Liver (tissue), 9 donors: ENCODE results near the gene ORMDL3. TPM values are rescaled to one million over a fixed set of nuclear protein-coding genes. Genes with fewer than 3 reads are reported as not detected.
A peak's percentile ranks its signal among the peaks of the same experiment; 100 is the strongest.

Experiments
- DNase-seq: peaks from one replicate; pipeline ENCODE4 v3.0.0-alpha.2; 2017; ENCODE audit warnings: low spot score
- H3K27ac ChIP-seq, 2 donors: one replicate each; pipeline ENCODE4 v1.7.0; 2013; ENCODE audit warnings: inconsistent platforms in 2 of 2, low read length in 2 of 2, control low read depth in 1 of 2, low read depth in 1 of 2, mild to moderate bottlenecking in 1 of 2
- H3K27me3 ChIP-seq, 4 donors: one replicate each; pipeline versions ENCODE4 v1.6.1 to v1.7.0; 2013; ENCODE audit warnings: low read length in 3 of 4, inconsistent platforms in 1 of 4, mild to moderate bottlenecking in 1 of 4, moderate library complexity in 1 of 4; ENCODE audit not compliant: control insufficient read depth in 4 of 4, insufficient read depth in 4 of 4
- H3K36me3 ChIP-seq, 4 donors: one replicate each; pipeline versions ENCODE4 v1.6.1 to v1.7.0; 2013; ENCODE audit warnings: low read length in 3 of 4, mild to moderate bottlenecking in 3 of 4, low read depth in 1 of 4, moderate library complexity in 1 of 4; ENCODE audit not compliant: control insufficient read depth in 4 of 4, insufficient read depth in 3 of 4
- H3K4me1 ChIP-seq, 4 donors: one replicate each; pipeline versions ENCODE4 v1.6.1 to v1.7.0; 2013; ENCODE audit warnings: low read length in 3 of 4, mild to moderate bottlenecking in 3 of 4, moderate library complexity in 1 of 4; ENCODE audit not compliant: control insufficient read depth in 4 of 4, insufficient read depth in 4 of 4
- H3K4me3 ChIP-seq, 3 donors: one replicate each; pipeline versions ENCODE4 v1.6.1 to v1.7.0; 2013; ENCODE audit warnings: low read length in 3 of 3, control low read depth in 1 of 3, low read depth in 1 of 3, mild to moderate bottlenecking in 1 of 3
- H3K9ac ChIP-seq, 2 donors: one replicate each; pipeline ENCODE4 v1.7.0; 2013; ENCODE audit warnings: low read length in 2 of 2, mild to moderate bottlenecking in 2 of 2, moderate library complexity in 2 of 2, control low read depth in 1 of 2, low read depth in 1 of 2
- H3K9me3 ChIP-seq, 4 donors: one replicate each; pipeline versions ENCODE4 v1.6.1 to v1.7.0; 2013; ENCODE audit warnings: low read length in 3 of 4; ENCODE audit not compliant: control insufficient read depth in 4 of 4
- ATF3 ChIP-seq: IDR thresholded peaks from 2 replicates; pipeline ENCODE4 v1.6.1; 2016; ENCODE audit warnings: antibody characterized with exemption
- CTCF ChIP-seq: fragments of 150-350 bp; IDR thresholded peaks from 2 replicates; pipeline ENCODE4 v1.5.1; 2017; ENCODE audit warnings: improper control_type of control experiment, low read depth, low read length; ENCODE audit not compliant: missing input control
- EGR1 ChIP-seq, 2 donors: IDR thresholded peaks; 2 replicates each; pipeline ENCODE4 v1.6.1; 2016 to 2018; ENCODE audit warnings: antibody characterized with exemption in 2 of 2, low read depth in 2 of 2
- FOXA1 ChIP-seq: IDR thresholded peaks from 2 replicates; pipeline ENCODE4 v1.6.1; 2016; ENCODE audit warnings: antibody characterized with exemption
- FOXA2 ChIP-seq: IDR thresholded peaks from 2 replicates; pipeline ENCODE4 v1.6.1; 2016; ENCODE audit warnings: antibody characterized with exemption
- GABPA ChIP-seq, 2 donors: IDR thresholded peaks in 1 of 2; conservative IDR thresholded peaks in 1 of 2; 2 replicates each; pipeline ENCODE4 v1.6.1; 2016; ENCODE audit warnings: antibody characterized with exemption in 2 of 2, mild to moderate bottlenecking in 1 of 2, moderate library complexity in 1 of 2
- HNF4A ChIP-seq, 2 donors: conservative IDR thresholded peaks; 2 replicates each; pipeline ENCODE4 v1.6.1; 2016; ENCODE audit warnings: antibody characterized with exemption in 2 of 2, mild to moderate bottlenecking in 2 of 2
- HNF4G ChIP-seq: IDR thresholded peaks from 2 replicates; pipeline ENCODE4 v1.6.1; 2016; ENCODE audit warnings: antibody characterized with exemption
- JUND ChIP-seq, 2 donors: IDR thresholded peaks; 2 replicates each; pipeline ENCODE4 v1.6.1; 2016; ENCODE audit warnings: antibody characterized with exemption in 2 of 2
- MAX ChIP-seq: IDR thresholded peaks from 2 replicates; pipeline ENCODE4 v1.6.1; 2016; ENCODE audit warnings: antibody characterized with exemption
- NR2F2 ChIP-seq: IDR thresholded peaks from 2 replicates; pipeline ENCODE4 v1.6.1; 2016; ENCODE audit warnings: antibody characterized with exemption
- RAD21 ChIP-seq, 2 donors: IDR thresholded peaks; 2 replicates each; pipeline ENCODE4 v1.6.1; 2016; ENCODE audit warnings: antibody characterized with exemption in 2 of 2, mild to moderate bottlenecking in 2 of 2
- REST ChIP-seq: IDR thresholded peaks from 2 replicates; pipeline ENCODE4 v1.6.1; 2016; ENCODE audit warnings: antibody characterized with exemption, mild to moderate bottlenecking
- RXRA ChIP-seq, 2 donors: IDR thresholded peaks; 2 replicates each; pipeline ENCODE4 v1.6.1; 2017 to 2018; ENCODE audit warnings: antibody characterized with exemption in 2 of 2, mild to moderate bottlenecking in 1 of 2
- SP1 ChIP-seq: IDR thresholded peaks from 2 replicates; pipeline ENCODE4 v1.6.1; 2018; ENCODE audit warnings: antibody characterized with exemption, mild to moderate bottlenecking
- TAF1 ChIP-seq: conservative IDR thresholded peaks from 2 replicates; pipeline ENCODE4 v1.6.1; 2016; ENCODE audit warnings: antibody characterized with exemption, mild to moderate bottlenecking
- YY1 ChIP-seq: IDR thresholded peaks from 2 replicates; pipeline ENCODE4 v1.6.1; 2016; ENCODE audit warnings: antibody characterized with exemption, mild to moderate bottlenecking
- ZBTB33 ChIP-seq: IDR thresholded peaks from 2 replicates; pipeline ENCODE4 v1.6.1; 2016; ENCODE audit warnings: antibody characterized with exemption
- WGBS: extraction: QIAGEN DNeasy Blood & Tissue Kit; methylation state at CpG from one replicate; pipeline ENCODE4 v1.1.7; 2013; 5-methylcytosine and 5-hydroxymethylcytosine counted together
- polyA plus RNA-seq, 2 donors: library from polyadenylated mRNA; stranded (reverse) in 1 of 2; unstranded in 1 of 2; fragments of 200-250 nt in 1 of 2; fragments of >200 nt in 1 of 2; fragmentation: Nextera tagmentation in 1 of 2; extraction: Ambion mirVana in 1 of 2; gene quantifications; one replicate each; pipeline versions ENCODE4 v1.2.1 to v1.2.3, GENCODE V29; 2013 to 2015
- total RNA-seq, 2 donors: library from RNA; depleted of rRNA; stranded (reverse); fragments of >200 nt; gene quantifications; one replicate each; pipeline ENCODE4 v1.2.3, GENCODE V29; 2014
- donor health status: healthy.
- donor health status: healthy.
- donor health status: healthy.
- donor health status: healthy.
- donor health status: healthy.

ORMDL3 gene
- total and polyA plus RNA-seq, 4 donors = 71.0 to 141 (median 125) TPM

GRCh38 chr17:39923230-39923629, 4.2 kb downstream of the ORMDL3 start:
- Histone ChIP-seq H3K9ac (peak overlapping the region; percentile 12 to 65), H3K27me3 (no peaks in the 10 kb centered on the region), H3K36me3 (peaks cover 6 to 14% (median 11%) of the 10 kb centered on the region in 4 donors), H3K9me3 (no peaks in the 10 kb centered on the region), H3K4me3 (no peak overlapping the region), H3K4me1 (peaks cover 31 to 70% (median 54%) of the 10 kb centered on the region in 4 donors), H3K27ac (peak overlapping the region; percentile 94 to 95)
- TF ChIP-seq MAX (no peak), ATF3 (no peak)
- WGBS = 91% methylated on average over 6 of the region's 6 CpGs
- DNase-seq = no peak

GRCh38 chr17:39922006-39922405, 5.4 kb downstream of the ORMDL3 start:
- Histone ChIP-seq H3K4me1 (peaks cover 31 to 73% (median 57%) of the 10 kb centered on the region in 4 donors), H3K27ac (peak overlapping the region; percentile 94 to 95), H3K27me3 (no peaks in the 10 kb centered on the region), H3K36me3 (peaks cover 6 to 14% (median 11%) of the 10 kb centered on the region in 4 donors), H3K4me3 (no peak overlapping the region), H3K9me3 (no peaks in the 10 kb centered on the region), H3K9ac (peak overlapping the region; percentile 13 to 64)
- no peak for DNase-seq
- WGBS = 49% methylated on average over 6 of the region's 6 CpGs
- TF ChIP-seq HNF4A (conservative IDR thresholded peaks at IDR 0.05) (peak; percentile 89 to 95), CTCF (no peak), HNF4G (peak; percentile 67), ZBTB33 (peak; percentile 45), ATF3 (no peak), NR2F2 (peak; percentile 43), EGR1 (IDR thresholded peaks at IDR 0.05; ENCODE audit: low read depth in 2 of 2) (no peak), FOXA1 (no peak), MAX (peak; percentile 79), GABPA (IDR thresholded peaks at IDR 0.05 in 1 of 2, conservative IDR thresholded peaks at IDR 0.05 in 1 of 2) (peak in 1 of 2 donors; percentile 9), JUND (IDR thresholded peaks at IDR 0.05) (no peak), RXRA (IDR thresholded peaks at IDR 0.05) (peak; percentile 83 to 88), YY1 (peak; percentile 69), REST (peak; percentile 71), SP1 (peak; percentile 88), TAF1 (no peak), FOXA2 (peak; percentile 47), RAD21 (IDR thresholded peaks at IDR 0.05) (peak; percentile 31 to 65)
